CD4-positive, alpha-beta T cell (primary cell): ENCODE data around the gene MPRIP. TPM values are rescaled to one million over a fixed set of nuclear protein-coding genes. Genes with fewer than 3 reads are reported as not detected.
A peak's percentile ranks its signal among the peaks of the same experiment; 100 is the strongest.
"Not testable (repeated sequence)": the region's sequence is repeated elsewhere in the genome, so short reads cannot be mapped to it uniquely, and the experiment has no call there.

Experiments
- ATAC-seq: fragments of 200-7000 bp; cut with Tn5 transposase; one replicate; pipeline ENCODE4 v1.10.0; 2022; ENCODE audit warnings: mild to moderate bottlenecking; ENCODE audit not compliant: poor library complexity
- CTCF ChIA-PET: fragments of 350-600 bp; sonication (Branson Sonifier 250); formaldehyde crosslinking; loops from one replicate; lab custom pipeline; 2021; ENCODE audit warnings: antibody characterized with exemption, inconsistent platforms; lab: Charles Lee
- POLR2A ChIA-PET: fragments of 350-600 bp; sonication (Branson Sonifier 250); formaldehyde crosslinking; loops from one replicate; lab custom pipeline; 2021; ENCODE audit warnings: antibody characterized with exemption, inconsistent platforms; lab: Charles Lee
- DNase-seq, 14 experiments: peaks; one replicate each; pipeline ENCODE4 v3.0.0-alpha.2; 2013 to 2020; ENCODE audit warnings: mixed read lengths in 2 of 14
- H3K27ac ChIP-seq, 2 donors: one replicate each; pipeline versions ENCODE4 v1.5.1 to v1.7.0; 2013; ENCODE audit warnings: low read length in 2 of 2, low read depth in 1 of 2, mild to moderate bottlenecking in 1 of 2
- H3K27me3 ChIP-seq, 2 experiments: 1 replicate in 1 of 2; 2 replicates in 1 of 2; pipeline versions ENCODE4 v1.6.1 to v1.7.0; 2013; ENCODE audit warnings: low read length in 2 of 2, control low read depth in 1 of 2, mild to moderate bottlenecking in 1 of 2, moderate library complexity in 1 of 2; ENCODE audit not compliant: insufficient read depth in 2 of 2, control insufficient read depth in 1 of 2
- H3K36me3 ChIP-seq: one replicate; pipeline ENCODE4 v1.6.1; 2013; ENCODE audit warnings: low read length, control low read depth; ENCODE audit not compliant: insufficient read depth
- H3K4me1 ChIP-seq: one replicate; pipeline ENCODE4 v1.6.1; 2013; ENCODE audit warnings: low read length, control low read depth; ENCODE audit not compliant: insufficient read depth
- H3K4me3 ChIP-seq: one replicate; pipeline ENCODE4 v1.5.1; 2013; ENCODE audit warnings: mild to moderate bottlenecking, low read length, moderate library complexity
- H3K9me3 ChIP-seq, 2 experiments: 1 replicate in 1 of 2; 2 replicates in 1 of 2; pipeline versions ENCODE4 v1.6.1 to v1.7.0; 2013; ENCODE audit warnings: low read length in 2 of 2, mild to moderate bottlenecking in 2 of 2, control low read depth in 1 of 2, moderate library complexity in 1 of 2; ENCODE audit not compliant: control insufficient read depth in 1 of 2, insufficient read depth in 1 of 2
- H3K27ac Mint-ChIP-seq: one replicate; pipeline ENCODE4 v1.8.0; 2020; ENCODE audit warnings: mixed read lengths
- H3K27me3 Mint-ChIP-seq: one replicate; pipeline ENCODE4 v1.8.0; 2021; ENCODE audit warnings: mixed read lengths
- H3K36me3 Mint-ChIP-seq: one replicate; pipeline ENCODE4 v1.8.0; 2021; ENCODE audit warnings: low read depth, mixed read lengths
- H3K4me1 Mint-ChIP-seq: one replicate; pipeline ENCODE4 v1.8.0; 2021; ENCODE audit warnings: low read depth, mixed read lengths
- H3K4me3 Mint-ChIP-seq: one replicate; pipeline ENCODE4 v1.8.0; 2020; ENCODE audit warnings: mild to moderate bottlenecking, mixed read lengths
- H3K9me3 Mint-ChIP-seq: one replicate; pipeline ENCODE4 v1.8.0; 2020; ENCODE audit warnings: mixed read lengths
- CTCF ChIP-seq: fragments of 200-600 bp; IDR thresholded peaks from one replicate; pipeline ENCODE4 v1.8.0; 2022; ENCODE audit warnings: antibody characterized with exemption, mild to moderate bottlenecking
- intact Hi-C, 2 experiments: fragments of 100-400 bp; cut with DNase I in 1 of 2; cut with micrococcal nuclease in 1 of 2; formaldehyde crosslinking; loops; one replicate each; pipeline versions ENCODE4 v1.15.1 to v1.9.0; 2023 to 2025; cut with DNase I, micrococcal nuclease
- polyA plus RNA-seq, 2 donors: library from polyadenylated mRNA; unstranded; fragments of 120-200 nt; gene quantifications; one replicate each; pipeline ENCODE4 v1.2.1, GENCODE V29; 2013
- total RNA-seq, 174 experiments: library from RNA in 2 of 174; stranded (reverse) in 2 of 174; gene quantifications; one replicate each; pipeline ENCODE4 v1.2.3 and lab custom pipeline; 2021 to 2026

The MPRIP gene
- total RNA-seq (100 to 1,000 TPM; 176 to 188 TPM), total RNA-seq (lab: John Stamatoyannopoulos, UW) (99.7 to 525 (median 256) reads per million in 172 experiments)
- 153 TPM for polyA plus RNA-seq (2013, experiment 1 of 2)
- polyA plus RNA-seq (2013, experiment 2 of 2): 139 TPM

- peak within 1 kb of the TSS; percentile 84 for H3K4me3 ChIP-seq
- Mint-ChIP-seq H3K27ac (peak within 1 kb of the TSS; percentile 93), H3K4me1 (peaks cover 50% of the 10 kb centered on the region), H3K36me3 (peaks cover 5% of the 10 kb centered on the region), H3K27me3 (no peaks in the 10 kb centered on the region), H3K9me3 (no peaks in the 10 kb centered on the region), H3K4me3 (peak within 1 kb of the TSS; percentile 99)
- TF ChIP-seq CTCF: no peak
- H3K27me3 ChIP-seq: no peaks in the 10 kb centered on the region
- ChIA-PET POLR2A (interaction anchor here (0.8 to 1.7 kb wide), 4 partner anchors 11 to 77 kb away, joined by 3 to 8 read pairs (median 4); no protein-coding TSS in a partner anchor), CTCF (interaction anchor here (0.9 kb wide), 1 partner anchor 11 kb away, joined by 3 read pairs; no protein-coding TSS in a partner anchor)
- no peaks in the 10 kb centered on the region for H3K9me3 ChIP-seq
- intact Hi-C loops: loop anchor here in 1 of 2 experiments (2.0 to 5.0 kb wide), 4 partner anchors 194 to 996 kb away; partner anchors contain the start of genes ATPAF2, COPS3, FLCN and GID4
- peak; percentile 15 for ATAC-seq
- peaks cover 44% of the 10 kb centered on the region for H3K4me1 ChIP-seq
- H3K36me3 ChIP-seq: no peaks in the 10 kb centered on the region
- H3K27ac ChIP-seq: no peak within 1 kb of the TSS
- DNase-seq: no peak
Observed at GRCh38 chr17:17042384-17042736, at the start of gene MPRIP. Gene MPRIP (plus strand): TSS chr17:17042457. CDS start chr17:17042849, 392 bp downstream.

- Mint-ChIP-seq H3K9me3 (no peaks in the 10 kb centered on the region), H3K36me3 (no peaks in the 10 kb centered on the region), H3K27me3 (no peaks in the 10 kb centered on the region), H3K27ac (no peak overlapping the region), H3K4me1 (peaks cover 25% of the 10 kb centered on the region), H3K4me3 (no peak overlapping the region)
- ChIA-PET CTCF (no interaction called here), POLR2A (no interaction called here)
- no peaks in the 10 kb centered on the region for H3K9me3 ChIP-seq
- no peak for TF ChIP-seq CTCF
- H3K27ac ChIP-seq: no peak overlapping the region
- no peaks in the 10 kb centered on the region for H3K36me3 ChIP-seq
- intact Hi-C loops: no loop called here
- no peaks in the 10 kb centered on the region for H3K27me3 ChIP-seq
- DNase-seq: no peak
- no peak overlapping the region for H3K4me3 ChIP-seq
- H3K4me1 ChIP-seq: peaks cover 29% of the 10 kb centered on the region
- no peak for ATAC-seq
Observed at GRCh38 chr17:16994631-16995030, 47.6 kb upstream of the MPRIP start.

GRCh38 chr17:16995930-16996329 lies 46.3 kb upstream of the MPRIP start:
- intact Hi-C loops: no loop called here
- ChIA-PET CTCF (no interaction called here), POLR2A (no interaction called here)
- Mint-ChIP-seq H3K4me1 (peaks cover 12% of the 10 kb centered on the region), H3K36me3 (no peaks in the 10 kb centered on the region), H3K27me3 (no peaks in the 10 kb centered on the region), H3K4me3 (no peak overlapping the region), H3K9me3 (no peaks in the 10 kb centered on the region), H3K27ac (no peak overlapping the region)
- no peak for TF ChIP-seq CTCF
- ATAC-seq (no peak), DNase-seq (no peak)
- Histone ChIP-seq H3K27ac (no peak overlapping the region), H3K36me3 (no peaks in the 10 kb centered on the region), H3K4me3 (no peak overlapping the region), H3K4me1 (peaks cover 16% of the 10 kb centered on the region), H3K9me3 (no peaks in the 10 kb centered on the region), H3K27me3 (no peaks in the 10 kb centered on the region)

- H3K27me3 ChIP-seq, ATAC-seq, POLR2A ChIA-PET, H3K4me3 Mint-ChIP-seq, H3K36me3 Mint-ChIP-seq, H3K27me3 Mint-ChIP-seq, CTCF ChIA-PET, H3K27ac Mint-ChIP-seq, H3K4me1 Mint-ChIP-seq, intact Hi-C loops, H3K9me3 ChIP-seq, DNase-seq, H3K27ac ChIP-seq, H3K36me3 ChIP-seq, H3K9me3 Mint-ChIP-seq, H3K4me3 ChIP-seq: not testable (repeated sequence)
- peaks cover 12% of the 10 kb centered on the region for H3K4me1 ChIP-seq
Observed at GRCh38 chr17:16996726-16997125, 45.5 kb upstream of the MPRIP start.
